LNCAP (cell line): ENCODE data around the gene ANKRD13D.

Source experiments
- CTCF ChIP-seq: fragments of 450-650 bp; IDR thresholded peaks from 2 replicates; pipeline ENCODE4 v1.5.1; 2017; ENCODE audit warnings: mild to moderate bottlenecking

Gene ANKRD13D

GRCh38 chr11:67274768-67275605 lies 14.1 kb upstream of the ANKRD13D start:
- TF ChIP-seq CTCF: no peak

- TF ChIP-seq CTCF: no peak
These were observed 13.3 kb upstream of the ANKRD13D start for GRCh38 chr11:67275606-67276409.

- no peak for TF ChIP-seq CTCF
These were observed 12.3 kb upstream of the ANKRD13D start for GRCh38 chr11:67276781-67277230.

- no peak for TF ChIP-seq CTCF
These were observed 11.7 kb upstream of the ANKRD13D start for GRCh38 chr11:67277231-67277961.

- no peak for TF ChIP-seq CTCF
These were observed 10.8 kb upstream of the ANKRD13D start for GRCh38 chr11:67278135-67278938.

- TF ChIP-seq CTCF: no peak
These were observed 10.0 kb upstream of the ANKRD13D start for GRCh38 chr11:67278939-67279588.
